ENCODE measurements around the gene MSRB1. TPM values are rescaled to one million over a fixed set of nuclear protein-coding genes. Genes with fewer than 3 reads are reported as not detected.
A peak's percentile ranks its signal among the peaks of the same experiment; 100 is the strongest.

Gene MSRB1
- total and polyA plus RNA-seq, 9 of the 15 experiments (the other 6 are each of a cell fraction or from before 2014, with no cell fraction given) = 5.4 to 33.7 (median 25.7) TPM

DNA sequence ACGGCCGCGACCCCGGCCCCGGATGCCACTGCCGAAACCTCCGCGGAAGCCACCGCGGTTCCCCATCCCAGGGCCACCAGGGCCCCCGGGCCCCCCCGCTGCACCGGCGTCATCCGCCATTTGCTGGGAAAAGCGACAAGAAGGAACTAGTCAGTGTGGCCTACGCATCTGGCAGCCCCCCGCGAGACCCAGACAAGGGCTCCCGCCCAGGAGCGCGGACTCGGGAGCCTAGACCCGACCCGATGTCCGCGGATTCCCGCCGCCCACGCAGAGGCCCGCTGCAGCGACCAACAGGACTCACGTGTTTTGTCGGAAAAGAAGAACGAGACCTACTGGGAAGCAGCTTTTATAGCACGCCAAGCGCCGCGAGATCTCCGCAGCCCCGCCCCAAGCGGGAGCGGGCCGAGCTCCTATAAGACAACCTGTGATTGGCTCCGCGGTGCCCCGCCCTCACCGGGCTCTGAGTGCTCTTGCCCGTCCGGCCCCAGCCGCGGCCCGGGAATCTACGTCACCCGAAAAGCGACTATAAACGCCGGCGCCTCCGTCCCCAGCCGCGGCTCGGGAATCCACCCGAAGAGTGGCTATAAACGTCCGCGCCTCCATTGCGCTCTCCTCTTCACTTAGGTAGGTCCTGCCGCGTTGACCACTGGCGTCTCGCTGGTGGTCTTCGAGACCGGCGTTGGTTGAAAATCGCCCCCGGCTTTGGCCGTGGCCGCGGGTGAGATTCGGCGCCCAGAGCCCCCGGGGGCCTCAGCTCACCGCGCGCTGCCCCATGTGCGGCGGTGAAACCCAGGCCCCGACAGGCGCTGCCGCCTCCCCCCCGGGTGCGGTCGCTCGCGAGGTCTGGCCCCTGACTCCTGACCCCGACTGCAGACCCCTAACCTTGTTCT lies 21.8 kb upstream of the MSRB1 start, which contains the start of gene RPS2 (continued):
- TF ChIP-seq ATF2 (CRISPR knock-in tag; IDR thresholded peaks at IDR 0.05) (no peak), MAFK (IDR thresholded peaks at IDR 0.05; ENCODE audit: low read length) (no peak), CXXC5 (CRISPR knock-in tag; IDR thresholded peaks at IDR 0.05) (peak; percentile 88), SRSF3 (IDR thresholded peaks at IDR 0.05; ENCODE audit: insufficient read depth, low read length) (peak; percentile 6; the same call in 1 of the 2 replicates), THRB (CRISPR knock-in tag; conservative IDR thresholded peaks at IDR 0.05) (peak; percentile 79; the same call in 1 of the 2 replicates), TAF9B (IDR thresholded peaks at IDR 0.05; ENCODE audit: partially characterized antibody) (peak; percentile 97), CBFB (CRISPR knock-in tag; IDR thresholded peaks at IDR 0.05) (no peak; the same call in 1 of the 2 replicates), ZNF57 (CRISPR knock-in tag; IDR thresholded peaks at IDR 0.05) (no peak), ASH1L (IDR thresholded peaks at IDR 0.05; ENCODE audit: borderline replicate concordance, low read depth, partially characterized antibody) (no peak), CREB3 (tag; conservative IDR thresholded peaks at IDR 0.05; ENCODE audit: low read depth) (no peak), ARID2 (IDR thresholded peaks at IDR 0.05) (no peak), PHF8 (IDR thresholded peaks at IDR 0.05; ENCODE audit: borderline replicate concordance, low read length) (peak; percentile 94), ZMIZ1 (IDR thresholded peaks at IDR 0.05; ENCODE audit: low read depth in 2 of 2, low read length in 2 of 2) (peak in 1 of 2 experiments; percentile 88; a peak in 2 of 4 replicates), ZC3H4 (CRISPR knock-in tag; IDR thresholded peaks at IDR 0.05; ENCODE audit: borderline replicate concordance) (no peak), PTBP1 (IDR thresholded peaks at IDR 0.05; ENCODE audit: low read depth, low read length) (no peak), NCOR1 (IDR thresholded peaks at IDR 0.05) (peak; percentile 68)
- TF ChIP-seq, protein P1, sequence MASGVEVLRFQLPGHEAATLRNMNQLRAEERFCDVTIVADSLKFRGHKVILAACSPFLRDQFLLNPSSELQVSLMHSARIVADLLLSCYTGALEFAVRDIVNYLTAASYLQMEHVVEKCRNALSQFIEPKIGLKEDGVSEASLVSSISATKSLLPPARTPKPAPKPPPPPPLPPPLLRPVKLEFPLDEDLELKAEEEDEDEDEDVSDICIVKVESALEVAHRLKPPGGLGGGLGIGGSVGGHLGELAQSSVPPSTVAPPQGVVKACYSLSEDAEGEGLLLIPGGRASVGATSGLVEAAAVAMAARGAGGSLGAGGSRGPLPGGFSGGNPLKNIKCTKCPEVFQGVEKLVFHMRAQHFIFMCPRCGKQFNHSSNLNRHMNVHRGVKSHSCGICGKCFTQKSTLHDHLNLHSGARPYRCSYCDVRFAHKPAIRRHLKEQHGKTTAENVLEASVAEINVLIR (CRISPR knock-in tag; IDR thresholded peaks at IDR 0.05) = peak; percentile 89
